Brain microvascular endothelial cell (primary cell): ENCODE measurements around the gene ERV3-1.
"Not testable (repeated sequence)": the region's sequence is repeated elsewhere in the genome, so short reads cannot be mapped to it uniquely, and the experiment has no call there.

Experiments
- DNase-seq: peaks from one replicate; pipeline ENCODE4 v3.0.0-alpha.2; 2020
- H3K27ac ChIP-seq: fragments of 250-450 bp; sonication (Bioruptor Pico); 2 replicates; pipeline ENCODE4 v1.5.1; 2020; ENCODE audit warnings: mild to moderate bottlenecking, moderate library complexity
- H3K27me3 ChIP-seq: fragments of 250-450 bp; sonication (Bioruptor Pico); replicated peaks from 2 replicates; pipeline ENCODE4 v1.5.1; 2020; ENCODE audit warnings: mild to moderate bottlenecking
- H3K36me3 ChIP-seq: fragments of 250-450 bp; sonication (Bioruptor Pico); replicated peaks from 2 replicates; pipeline ENCODE4 v1.5.1; 2020; ENCODE audit warnings: mild to moderate bottlenecking
- H3K4me3 ChIP-seq: 2 replicates; pipeline ENCODE4 v1.5.1; 2011; ENCODE audit warnings: low read depth, mild to moderate bottlenecking, control low read depth, low read length, moderate library complexity
- in situ Hi-C: cut with HindIII; loops from 2 replicates; pipeline ENCODE4 v1.10.0; 2017; ENCODE audit warnings: low sequenced_read_pairs, low pct_ligation_motif_present
- TF ChIP-seq, protein P1 (sequence below): IDR thresholded peaks from 2 replicates; pipeline ENCODE4 v1.5.1; 2011; ENCODE audit warnings: low read depth, mild to moderate bottlenecking, moderate library complexity, low read length, control low read depth, inconsistent platforms; ENCODE audit errors: missing control alignments

ERV3-1 gene

GRCh38 chr7:64990216-64990615 lies 16.3 kb downstream of the ERV3-1 start:
- Histone ChIP-seq H3K4me3 (no peak overlapping the region), H3K36me3 (peaks cover 29% of the 10 kb centered on the region), H3K27me3 (no peaks in the 10 kb centered on the region), H3K27ac (no peak overlapping the region)
- DNase-seq: no peak
- TF ChIP-seq, protein P1, sequence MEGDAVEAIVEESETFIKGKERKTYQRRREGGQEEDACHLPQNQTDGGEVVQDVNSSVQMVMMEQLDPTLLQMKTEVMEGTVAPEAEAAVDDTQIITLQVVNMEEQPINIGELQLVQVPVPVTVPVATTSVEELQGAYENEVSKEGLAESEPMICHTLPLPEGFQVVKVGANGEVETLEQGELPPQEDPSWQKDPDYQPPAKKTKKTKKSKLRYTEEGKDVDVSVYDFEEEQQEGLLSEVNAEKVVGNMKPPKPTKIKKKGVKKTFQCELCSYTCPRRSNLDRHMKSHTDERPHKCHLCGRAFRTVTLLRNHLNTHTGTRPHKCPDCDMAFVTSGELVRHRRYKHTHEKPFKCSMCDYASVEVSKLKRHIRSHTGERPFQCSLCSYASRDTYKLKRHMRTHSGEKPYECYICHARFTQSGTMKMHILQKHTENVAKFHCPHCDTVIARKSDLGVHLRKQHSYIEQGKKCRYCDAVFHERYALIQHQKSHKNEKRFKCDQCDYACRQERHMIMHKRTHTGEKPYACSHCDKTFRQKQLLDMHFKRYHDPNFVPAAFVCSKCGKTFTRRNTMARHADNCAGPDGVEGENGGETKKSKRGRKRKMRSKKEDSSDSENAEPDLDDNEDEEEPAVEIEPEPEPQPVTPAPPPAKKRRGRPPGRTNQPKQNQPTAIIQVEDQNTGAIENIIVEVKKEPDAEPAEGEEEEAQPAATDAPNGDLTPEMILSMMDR: no peak
- in situ Hi-C loops: no loop called here

GRCh38 chr7:64978497-64979203 lies 27.8 kb downstream of the ERV3-1 start:
- Histone ChIP-seq H3K27ac (no peak overlapping the region), H3K4me3 (no peak overlapping the region), H3K36me3 (peaks cover 39% of the 10 kb centered on the region), H3K27me3 (no peaks in the 10 kb centered on the region)
- in situ Hi-C loops: no loop called here
- TF ChIP-seq, protein P1: no peak
- DNase-seq: no peak

- DNase-seq: no peak
Measured at GRCh38 chr7:64965594-64965993, 40.9 kb downstream of the ERV3-1 start.

DNA sequence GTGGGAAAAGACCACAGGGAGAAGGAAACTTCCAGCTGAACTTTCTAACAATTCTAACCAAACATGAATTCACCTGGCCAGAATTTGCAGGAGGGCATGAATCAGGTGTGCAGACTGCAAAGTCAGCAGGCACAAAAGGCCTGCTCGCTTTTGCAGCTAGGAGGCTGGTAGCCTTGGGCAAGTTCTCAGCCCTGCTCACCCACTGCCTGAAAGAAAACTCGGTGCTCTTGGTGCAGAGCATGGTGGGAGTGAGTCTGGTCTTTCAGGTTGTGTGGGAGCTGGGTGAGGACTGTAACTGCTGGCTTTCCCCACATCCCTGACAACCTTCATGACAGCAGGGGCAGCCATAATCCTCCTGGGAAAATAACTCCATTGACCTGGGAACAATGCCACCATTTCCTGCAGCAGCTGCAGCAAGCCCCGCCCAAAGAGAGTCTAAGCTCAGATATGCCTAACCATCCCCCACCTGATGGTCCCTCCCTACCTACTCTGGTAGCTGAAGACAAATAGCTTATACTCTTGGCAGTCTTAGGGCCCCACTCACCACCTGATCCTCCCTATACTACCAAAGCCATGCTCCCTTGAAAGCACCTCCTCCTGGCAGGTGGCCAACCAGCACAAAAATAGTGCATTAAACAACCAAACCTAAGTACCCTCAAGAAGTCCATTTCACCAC lies 47.3 kb downstream of the ERV3-1 start:
- no peak overlapping the region for H3K27ac ChIP-seq
- in situ Hi-C loops: no loop called here
- TF ChIP-seq, protein P1: no peak

More at GRCh38 chr7:64965594-64965993, 40.9 kb downstream of the ERV3-1 start:
- Histone ChIP-seq H3K27ac (no peak overlapping the region), H3K36me3 (no peaks in the 10 kb centered on the region), H3K27me3 (no peaks in the 10 kb centered on the region), H3K4me3 (no peak overlapping the region)
- in situ Hi-C loops: no loop called here
- TF ChIP-seq, protein P1: no peak

DNA sequence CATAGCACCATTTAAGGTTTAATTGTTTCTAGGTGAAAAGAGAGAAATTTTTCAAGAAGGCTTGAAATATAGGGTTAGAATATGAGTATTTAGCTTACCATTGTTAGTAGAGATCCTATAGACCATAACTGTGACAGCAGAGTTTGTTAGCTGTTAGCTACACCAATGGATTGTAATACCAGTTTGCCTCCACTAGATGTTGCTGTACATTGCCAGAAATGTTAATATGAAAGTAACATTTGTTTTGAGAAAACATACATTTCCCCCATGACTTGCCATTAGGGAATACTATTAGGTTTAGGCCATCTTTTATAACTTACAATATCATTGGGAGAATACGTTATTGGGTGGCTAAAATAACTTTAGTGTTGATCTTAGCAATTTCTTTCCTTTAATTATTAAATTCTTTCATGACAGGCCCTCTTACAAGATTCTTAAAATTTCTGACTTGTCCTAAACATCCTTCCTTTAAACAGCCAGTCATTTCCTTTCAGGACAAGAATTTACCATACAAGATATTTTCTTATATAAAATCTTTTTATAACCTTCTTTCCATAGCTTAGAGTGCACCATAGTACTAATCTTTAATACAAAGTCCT lies 55.1 kb downstream of the ERV3-1 start:
- in situ Hi-C loops: no loop called here
- DNase-seq: peak; percentile 44
- Histone ChIP-seq H3K4me3 (no peak overlapping the region), H3K27ac (no peak overlapping the region), H3K36me3 (no peaks in the 10 kb centered on the region), H3K27me3 (peaks cover 13% of the 10 kb centered on the region)
- TF ChIP-seq, protein P1: peak; percentile 57

More for the DNA sequence above, 47.3 kb downstream of the ERV3-1 start:
- H3K27me3 ChIP-seq: no peaks in the 10 kb centered on the region
- no peaks in the 10 kb centered on the region for H3K36me3 ChIP-seq
- no peak for DNase-seq
- no peak overlapping the region for H3K4me3 ChIP-seq

- H3K4me3 ChIP-seq, H3K27ac ChIP-seq, in situ Hi-C loops, DNase-seq, H3K36me3 ChIP-seq: not testable (repeated sequence)
- H3K27me3 ChIP-seq: peaks cover 13% of the 10 kb centered on the region
Measured at GRCh38 chr7:64950673-64951072, 55.8 kb downstream of the ERV3-1 start.

GRCh38 chr7:64948774-64949173 lies 57.7 kb downstream of the ERV3-1 start:
- H3K27ac ChIP-seq, in situ Hi-C loops, DNase-seq, H3K36me3 ChIP-seq, H3K4me3 ChIP-seq: not testable (repeated sequence)
- H3K27me3 ChIP-seq: peaks cover 13% of the 10 kb centered on the region
